Measurements from ENCODE around the gene ACOT9.
"Not testable (repeated sequence)": the region's sequence is repeated elsewhere in the genome, so short reads cannot be mapped to it uniquely, and the experiment has no call there.

The ACOT9 gene

DNA sequence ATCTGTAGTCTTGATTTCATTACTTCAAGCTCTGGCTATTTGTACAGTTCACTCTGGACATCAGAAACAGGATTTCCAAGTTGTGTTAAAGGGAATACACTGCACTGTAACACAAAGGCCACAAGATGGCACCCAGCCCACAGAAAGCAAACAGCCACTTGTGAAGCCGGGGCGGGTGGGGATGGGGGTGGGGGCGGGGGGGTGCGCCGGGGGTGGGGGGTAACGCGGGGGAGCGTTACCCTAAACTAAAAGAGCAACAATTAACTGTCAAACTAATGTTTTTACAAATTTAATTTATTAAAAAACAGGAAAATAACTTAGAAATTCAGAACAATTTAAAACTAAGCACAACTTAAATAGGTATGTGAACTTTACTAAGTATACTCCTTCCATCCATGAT lies 48.5 kb downstream of the ACOT9 start:
- peak; percentile 54 for DNase-seq

DNA sequence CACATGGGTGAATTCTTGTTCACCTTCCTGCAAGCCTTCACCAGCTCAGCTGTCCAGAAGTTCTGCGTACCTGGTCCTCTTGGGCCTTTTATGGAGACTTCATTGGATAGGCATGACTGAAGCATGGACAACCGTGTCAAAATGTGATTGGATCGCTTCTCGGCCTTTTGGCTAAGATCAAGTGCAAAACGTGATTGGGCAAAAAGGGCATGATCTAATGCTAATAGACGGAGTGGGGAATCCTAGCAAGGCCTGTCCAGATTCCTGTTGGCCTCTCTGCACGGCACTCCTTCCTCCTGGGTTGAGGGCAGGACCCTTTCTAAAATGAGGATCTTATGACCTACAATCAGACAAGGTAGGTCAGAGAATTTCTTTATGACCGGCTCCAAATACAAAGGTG lies 50.9 kb downstream of the ACOT9 start:
- DNase-seq: no peak

DNA sequence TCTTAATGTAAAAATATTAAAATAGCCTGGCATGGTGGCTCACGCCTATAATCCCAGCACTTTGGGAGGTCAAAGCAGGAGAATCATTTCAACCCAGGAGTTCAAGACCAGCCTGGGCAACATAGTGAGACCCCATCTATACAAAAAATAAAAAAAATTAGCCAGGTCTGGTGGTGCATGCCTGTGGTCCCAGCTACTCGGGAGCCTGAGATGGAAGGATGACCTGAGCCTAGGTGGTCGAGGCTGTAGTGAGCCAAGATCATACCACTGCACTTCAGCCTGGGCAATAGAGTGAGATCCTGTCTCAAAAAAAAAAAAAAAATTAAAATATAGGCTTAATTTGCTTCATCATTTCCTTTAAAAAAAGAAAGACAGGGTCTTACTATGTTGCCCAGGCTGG lies 66.6 kb downstream of the ACOT9 start:
- DNase-seq: not testable (repeated sequence)

DNA sequence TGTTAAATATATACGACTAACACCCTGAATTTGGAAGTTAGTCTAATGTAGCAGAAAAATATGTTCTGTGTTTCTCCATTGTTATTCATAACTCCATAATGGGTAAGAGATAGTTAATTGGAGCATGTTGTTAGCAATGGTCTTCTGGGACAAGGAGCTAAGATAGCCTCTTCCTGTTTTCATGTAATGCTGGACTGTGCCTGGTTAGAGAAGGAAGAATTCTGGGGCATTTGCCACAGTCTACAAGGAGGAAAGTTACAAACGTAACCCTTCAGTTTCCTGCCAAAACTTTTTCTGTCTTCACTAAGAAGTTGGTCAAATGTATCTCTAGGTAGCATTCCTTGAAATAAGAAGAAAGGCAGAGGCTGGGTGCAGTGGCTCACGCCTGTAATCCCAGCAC lies 70.0 kb downstream of the ACOT9 start:
- DNase-seq: no peak

DNA sequence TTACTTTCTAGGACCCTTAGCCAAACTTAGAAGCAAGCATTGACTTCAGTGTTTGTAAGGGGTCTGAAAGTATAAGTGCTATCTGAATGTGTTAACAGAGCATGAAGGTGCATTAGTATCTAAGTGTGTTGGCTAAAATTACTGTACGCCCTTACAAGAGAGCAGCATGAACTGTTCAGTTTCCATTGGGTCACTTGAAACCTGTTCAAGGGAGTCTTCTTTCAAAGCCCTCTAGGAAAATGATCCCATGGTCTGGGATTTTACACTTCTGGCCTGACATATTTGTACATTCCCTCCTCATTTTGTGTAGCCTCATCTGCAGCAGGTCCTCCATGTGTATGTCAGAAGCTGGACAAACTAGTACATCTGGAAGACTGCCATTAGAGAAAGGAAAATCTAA lies 72.5 kb downstream of the ACOT9 start:
- no peak for DNase-seq

DNA sequence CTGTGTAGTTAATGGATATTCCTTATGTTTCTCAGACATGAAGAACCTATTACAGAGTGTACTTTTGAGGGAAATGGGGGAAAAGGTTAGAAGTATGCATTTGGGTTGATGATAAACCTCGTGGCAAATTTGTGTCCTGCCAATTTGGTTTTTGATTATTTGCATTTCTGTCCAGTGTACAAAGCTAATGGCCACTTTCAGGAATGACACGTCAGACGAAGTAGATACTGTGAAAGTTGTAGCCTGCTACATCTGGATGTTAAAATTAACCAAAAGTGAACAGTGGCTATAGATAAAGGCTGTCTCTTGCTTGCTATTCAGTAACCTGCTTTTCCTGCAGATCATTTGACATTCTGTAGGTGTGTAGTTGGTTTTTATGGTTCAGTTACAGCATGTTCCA lies 74.7 kb downstream of the ACOT9 start:
- peak; percentile 15 for DNase-seq

GRCh38 chrX:23667239-23668177 lies 75.6 kb downstream of the ACOT9 start, which contains the start of gene PRDX4:
TSS of gene PRDX4 (plus strand) at chrX:23667493. CDS start at chrX:23667571, 78 bp downstream.
- peak; percentile 93 for DNase-seq

DNA sequence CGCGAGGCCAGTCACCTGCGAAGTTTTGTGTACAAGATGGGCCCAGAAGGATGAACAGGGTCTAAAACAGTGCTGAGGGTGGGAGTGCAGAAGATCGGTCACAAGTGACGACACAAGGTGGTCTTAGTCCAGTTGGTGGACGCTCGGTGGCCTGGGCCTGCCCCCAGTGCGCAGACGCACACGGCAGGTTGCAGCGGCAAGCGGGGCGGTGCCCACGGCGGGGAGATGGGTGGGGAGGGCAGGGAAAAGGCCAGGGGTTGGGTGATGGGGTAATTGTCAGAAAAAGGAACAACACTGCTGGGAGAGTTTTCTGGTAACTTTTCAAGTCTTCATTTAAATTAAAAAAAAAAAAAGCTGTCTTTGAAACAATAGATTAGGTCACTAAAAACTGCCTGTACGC lies 76.8 kb downstream of the ACOT9 start:
- DNase-seq: no peak

GRCh38 chrX:23664496-23664895 lies 78.6 kb downstream of the ACOT9 start:
- no peak for DNase-seq

DNA sequence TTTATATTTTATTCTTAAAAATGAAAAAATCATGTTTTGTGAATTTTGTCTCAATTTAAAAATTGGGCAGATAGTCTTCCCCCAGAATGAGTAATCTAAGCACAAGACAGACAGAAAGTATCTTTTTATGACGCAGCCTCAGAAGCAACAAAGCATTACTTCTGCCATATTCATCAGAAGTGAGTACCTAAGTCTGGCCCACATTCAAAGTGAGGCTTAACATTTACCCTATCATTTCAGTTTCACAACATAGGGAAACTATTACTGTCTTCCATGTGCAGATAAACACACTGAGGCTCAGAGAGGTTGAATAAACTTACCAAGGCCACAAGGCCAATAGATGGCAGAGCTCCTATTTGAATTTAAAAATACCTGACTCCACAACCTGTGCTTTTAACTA lies 80.2 kb downstream of the ACOT9 start:
- DNase-seq: no peak

DNA sequence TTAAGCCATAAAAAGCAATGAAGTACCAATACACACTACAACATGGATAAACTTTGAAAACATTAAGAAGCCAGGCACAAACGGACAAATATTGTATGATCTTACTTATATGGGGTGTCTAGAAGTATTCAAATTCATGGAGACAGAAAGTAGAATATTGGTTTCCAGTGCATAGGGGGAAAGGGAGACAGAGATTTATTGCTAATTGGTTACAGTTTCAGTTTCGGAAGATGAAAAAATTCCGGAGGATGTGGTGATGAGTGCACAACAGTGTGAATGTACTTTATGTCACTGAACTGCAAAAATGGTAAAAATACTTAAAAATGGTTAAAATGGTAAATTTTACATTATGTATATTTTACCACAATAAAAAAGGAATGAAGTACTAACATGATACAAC lies 80.9 kb downstream of the ACOT9 start:
- peak; percentile 21 for DNase-seq

GRCh38 chrX:23661671-23662070 lies 81.4 kb downstream of the ACOT9 start:
- no peak for DNase-seq

DNA sequence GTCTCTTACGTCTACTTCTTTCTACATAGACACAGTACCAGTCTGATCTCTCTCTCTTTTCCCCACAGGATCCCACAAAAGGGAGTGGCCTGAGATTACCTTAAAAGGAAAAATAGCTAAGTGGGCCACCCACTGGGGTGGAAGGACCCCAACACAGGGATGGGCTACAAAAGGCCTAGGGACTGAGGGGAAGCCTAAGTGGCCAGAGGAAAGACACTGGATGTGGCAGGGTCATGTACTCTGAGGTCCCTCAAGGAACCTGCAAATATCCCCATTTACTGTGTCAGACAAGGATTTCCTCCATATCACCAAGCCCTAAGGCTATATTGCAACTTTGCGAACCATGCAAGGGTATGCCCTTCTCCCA lies 82.3 kb downstream of the ACOT9 start:
- no peak for DNase-seq

DNA sequence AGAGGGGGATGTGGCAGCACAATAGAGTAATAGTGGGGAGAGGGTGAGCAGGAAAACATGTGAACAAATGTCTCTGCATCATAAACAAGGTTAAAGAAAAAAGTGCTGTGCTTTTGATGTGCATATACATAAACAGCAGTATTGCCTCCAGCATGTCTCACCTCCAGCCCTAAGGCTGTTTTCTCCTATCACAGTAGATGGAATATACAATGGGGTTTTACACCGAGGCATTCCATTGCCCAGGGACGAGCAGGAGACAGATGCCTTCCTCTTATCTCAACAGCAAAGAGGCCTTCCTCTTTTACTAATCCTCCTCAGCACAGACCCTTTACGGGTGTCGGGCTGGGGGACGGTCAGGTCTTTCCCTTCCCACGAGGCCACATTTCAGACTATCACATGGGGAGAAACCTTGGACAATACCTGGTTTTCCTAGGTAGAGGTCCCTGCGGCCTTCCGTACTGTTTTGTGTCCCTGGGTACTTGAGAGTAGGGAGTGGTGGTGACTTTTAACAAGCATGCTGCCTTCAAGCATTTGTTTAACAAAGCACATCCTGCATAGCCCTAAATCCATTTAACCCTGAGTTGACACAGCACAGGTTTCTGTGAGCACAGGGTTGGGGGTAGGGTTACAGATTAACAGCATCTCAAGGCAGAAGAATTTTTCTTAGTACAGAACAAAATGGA lies 82.9 kb downstream of the ACOT9 start:
- not testable (repeated sequence) for DNase-seq

- no peak for DNase-seq
Observed at GRCh38 chrX:23659339-23659738, 83.7 kb downstream of the ACOT9 start.

GRCh38 chrX:23656684-23657083 lies 86.4 kb downstream of the ACOT9 start:
- no peak for DNase-seq

DNA sequence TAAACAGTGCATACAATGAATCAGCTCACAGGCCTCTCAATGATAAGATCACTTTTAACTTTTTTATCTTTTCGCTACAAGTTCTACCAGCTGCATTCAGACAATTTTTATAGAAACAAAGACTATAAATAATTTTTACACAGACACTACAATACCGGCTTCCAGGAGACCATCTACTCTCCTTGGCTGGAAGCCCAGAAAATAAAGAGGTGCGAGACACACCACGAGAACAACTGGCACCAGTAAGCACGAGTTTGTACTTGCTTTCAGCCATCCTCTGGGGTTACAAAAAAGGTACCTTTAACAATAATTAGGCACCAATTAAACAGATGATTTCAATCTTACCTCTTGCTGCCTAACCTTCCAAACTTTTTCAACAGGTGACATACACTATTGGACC lies 87.0 kb downstream of the ACOT9 start:
- peak; percentile 24 for DNase-seq

All from RPMI8226 (cell line).